Cerebellar cortex (tissue), 1 donor: ENCODE results near the gene ESR2.
"Not testable (repeated sequence)": the region's sequence is repeated elsewhere in the genome, so short reads cannot be mapped to it uniquely, and the experiment has no call there.

Experiments
- DNase-seq: peaks from one replicate; pipeline ENCODE4 v3.0.0-alpha.2; 2015; ENCODE audit warnings: low spot score

The ESR2 gene

DNA sequence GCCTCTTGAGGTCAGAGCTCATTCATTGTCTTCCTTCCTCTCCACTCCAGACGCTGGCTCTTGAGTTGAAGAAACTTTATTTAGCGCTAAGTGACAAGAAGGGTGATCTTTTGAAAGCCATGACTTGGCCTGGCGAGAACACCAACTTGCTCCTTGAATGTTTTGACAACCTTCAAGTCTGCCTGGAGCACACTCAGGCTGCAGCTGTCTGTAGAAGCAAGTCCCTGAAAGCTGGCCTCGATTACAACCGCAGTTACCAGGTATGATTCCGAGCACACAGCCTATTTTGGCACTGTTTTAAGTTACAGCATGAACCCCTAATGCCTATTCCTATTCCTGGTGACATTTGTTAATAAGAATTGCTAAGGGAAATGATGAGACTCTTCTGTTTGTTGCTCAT is 167.6 kb downstream of the ESR2 start:
- no peak for DNase-seq

DNA sequence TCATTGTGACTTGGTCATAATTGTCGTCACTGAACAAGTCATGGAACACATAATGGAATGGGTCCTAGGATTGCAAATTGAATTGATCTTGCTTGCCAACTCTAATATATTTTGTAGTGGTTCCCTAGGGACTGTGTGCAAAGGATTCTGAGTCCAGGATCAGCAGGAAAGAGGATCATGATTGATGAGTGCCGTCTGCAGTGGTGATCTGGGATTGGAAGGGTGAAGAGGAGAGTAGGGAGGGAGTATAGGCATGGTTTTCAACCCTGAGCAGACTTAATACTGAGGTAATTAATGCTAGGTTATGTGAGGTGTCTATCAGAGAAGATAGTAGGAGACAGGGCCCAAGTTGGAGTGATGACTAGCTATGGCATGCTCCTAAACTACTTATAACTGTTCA is 168.9 kb downstream of the ESR2 start:
- DNase-seq = no peak

DNA sequence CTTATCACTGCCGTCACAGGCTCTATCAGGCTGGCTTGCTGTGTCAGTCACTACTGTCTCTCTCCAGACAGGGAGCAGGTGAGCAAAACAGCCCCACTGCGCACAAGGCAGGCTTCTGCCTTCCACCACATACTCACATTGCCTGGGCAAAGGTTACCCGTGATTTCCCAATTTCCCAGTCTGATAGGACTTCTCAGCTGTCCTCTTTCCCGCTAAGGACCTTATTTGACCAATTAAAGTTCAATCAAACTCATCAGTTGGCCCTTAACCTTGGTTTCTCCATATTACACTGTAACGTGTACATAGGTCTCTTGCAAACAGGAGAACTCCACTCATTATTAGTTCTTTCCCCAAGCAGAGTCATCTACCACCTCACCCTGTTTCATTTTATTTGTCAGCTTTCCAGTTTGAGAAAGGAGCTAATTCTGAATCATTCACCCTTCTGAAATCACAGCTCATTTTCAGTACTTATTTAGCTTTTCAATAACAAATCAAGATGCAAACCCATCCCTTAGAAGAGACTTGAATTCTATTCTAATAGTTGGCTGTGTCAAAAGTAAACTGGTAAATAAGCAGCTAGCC is 170.8 kb downstream of the ESR2 start:
- DNase-seq = no peak

DNA sequence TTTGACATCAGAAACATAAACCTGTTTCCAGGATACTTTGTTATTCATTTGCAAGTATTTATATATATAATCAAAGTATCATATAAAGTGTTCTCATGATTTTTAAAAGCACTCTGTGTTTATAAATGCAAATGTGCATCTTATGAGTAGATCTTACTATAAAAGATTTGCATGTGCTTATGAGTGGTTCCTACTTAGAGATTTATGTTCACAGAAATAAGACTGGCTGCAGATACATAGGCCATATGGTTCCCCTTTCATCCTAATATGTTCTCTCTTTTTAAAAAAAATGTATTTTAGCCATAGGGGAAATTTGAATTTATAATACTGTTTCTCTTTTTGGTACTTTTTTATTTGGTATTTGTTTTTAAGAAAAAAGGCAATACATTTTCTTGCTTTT is 174.2 kb downstream of the ESR2 start:
- no peak for DNase-seq

DNA sequence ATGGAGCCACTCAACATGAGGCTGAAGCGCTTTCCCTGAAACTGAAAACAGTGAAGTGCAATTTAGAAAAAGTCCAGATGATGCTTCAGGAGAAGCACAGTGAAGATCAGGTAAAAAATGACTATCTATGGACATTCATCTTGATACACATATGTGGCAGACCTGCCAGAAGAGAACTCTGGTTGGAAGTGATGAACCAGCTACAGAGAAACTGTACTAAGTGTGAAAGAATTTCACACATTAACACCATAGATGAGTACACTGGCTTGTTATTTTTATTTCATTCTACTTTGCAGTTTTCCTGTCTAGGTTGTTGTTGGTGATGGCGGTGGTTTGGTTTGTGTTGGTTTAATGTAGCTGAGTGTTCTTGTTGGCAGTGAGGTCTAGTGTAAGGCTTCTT is 174.7 kb downstream of the ESR2 start:
- DNase-seq = no peak

DNA sequence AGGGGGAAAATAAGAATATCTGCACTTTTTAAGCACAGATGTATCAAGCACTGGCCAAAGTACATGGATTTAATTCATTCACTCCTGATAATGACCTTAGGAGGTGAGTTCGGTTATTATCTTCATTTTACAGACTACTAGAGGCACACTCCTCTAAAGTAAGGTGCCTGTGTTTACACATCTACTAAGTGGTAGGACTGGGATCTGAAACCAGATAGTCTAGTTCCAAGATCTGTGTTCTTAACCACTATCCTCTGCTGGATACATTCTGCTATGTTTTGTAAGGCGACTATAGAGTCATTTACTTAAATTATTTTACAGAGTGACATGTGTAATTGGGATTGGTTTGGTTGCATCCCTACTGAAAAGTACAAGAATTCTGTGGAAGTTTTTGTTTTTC is 175.3 kb downstream of the ESR2 start:
- DNase-seq = no peak

DNA sequence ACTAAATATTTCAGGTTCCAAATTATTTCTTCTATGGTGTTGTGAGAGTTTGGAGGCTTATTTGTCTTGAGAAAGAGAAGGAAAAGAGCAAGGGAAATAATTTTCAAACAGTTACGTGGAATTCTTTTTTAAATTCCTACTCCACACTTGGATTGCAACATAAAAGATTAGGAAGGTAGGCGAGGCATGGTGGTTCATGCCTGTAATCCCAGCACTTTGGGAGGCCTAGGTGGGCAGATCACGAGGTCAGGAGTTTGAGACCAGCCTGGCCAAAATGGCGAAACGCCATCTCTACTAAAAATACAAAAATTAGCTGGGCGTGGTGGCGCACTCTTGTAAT is 175.8 kb downstream of the ESR2 start:
- DNase-seq = not testable (repeated sequence)

DNA sequence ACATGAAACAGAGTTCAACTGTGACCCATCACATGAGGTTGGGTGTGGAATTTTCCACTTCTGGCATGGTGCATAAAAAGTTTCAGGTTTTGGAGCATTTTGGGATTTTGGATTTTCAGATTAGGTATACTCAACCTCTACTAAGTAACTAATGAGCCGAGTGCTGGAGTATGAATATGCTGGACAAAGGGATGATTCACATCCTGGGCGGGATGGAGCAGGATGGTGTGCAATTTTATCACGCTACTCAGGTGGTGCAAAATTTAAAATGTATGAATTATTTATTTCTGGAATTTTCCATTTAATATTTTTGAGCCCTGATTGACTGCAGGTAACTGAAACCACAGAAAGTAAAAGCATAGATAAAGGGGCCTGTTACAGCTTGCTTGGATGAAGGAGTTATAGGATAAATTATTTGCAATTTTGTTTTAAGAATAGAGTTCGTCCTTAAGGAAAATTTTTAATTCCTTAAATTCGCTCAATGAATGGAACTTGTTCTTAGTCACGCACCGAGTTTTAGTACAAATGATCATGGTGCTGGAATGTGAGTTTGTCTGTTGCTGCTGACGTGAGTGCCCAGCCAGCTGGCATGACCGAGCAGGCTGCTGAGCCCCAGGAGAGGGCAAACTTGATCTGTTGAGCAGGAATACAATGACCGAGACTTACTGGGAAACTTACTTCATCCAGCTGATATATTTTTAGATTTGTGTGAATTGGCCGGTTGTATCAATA is 176.3 kb downstream of the ESR2 start:
- no peak for DNase-seq

DNA sequence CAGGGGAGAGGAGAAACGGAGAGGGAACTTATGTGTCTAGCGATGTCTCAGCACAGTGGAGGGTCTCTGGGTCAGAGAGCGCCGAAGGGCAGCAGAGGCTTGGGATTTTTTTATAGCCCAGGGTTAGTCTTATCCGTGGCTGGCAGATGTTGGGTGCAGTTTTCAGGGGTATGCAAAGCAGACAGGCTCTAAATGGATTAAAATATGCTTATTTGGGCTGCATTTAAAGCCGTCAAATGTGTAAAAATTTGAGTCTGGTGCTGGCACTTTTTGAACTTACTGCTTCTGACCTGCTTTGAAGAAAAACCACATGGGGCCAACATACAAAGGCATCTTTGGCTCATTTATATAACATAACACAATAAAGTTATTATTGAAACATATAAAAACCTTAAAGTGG is 178.8 kb downstream of the ESR2 start:
- DNase-seq = no peak

DNA sequence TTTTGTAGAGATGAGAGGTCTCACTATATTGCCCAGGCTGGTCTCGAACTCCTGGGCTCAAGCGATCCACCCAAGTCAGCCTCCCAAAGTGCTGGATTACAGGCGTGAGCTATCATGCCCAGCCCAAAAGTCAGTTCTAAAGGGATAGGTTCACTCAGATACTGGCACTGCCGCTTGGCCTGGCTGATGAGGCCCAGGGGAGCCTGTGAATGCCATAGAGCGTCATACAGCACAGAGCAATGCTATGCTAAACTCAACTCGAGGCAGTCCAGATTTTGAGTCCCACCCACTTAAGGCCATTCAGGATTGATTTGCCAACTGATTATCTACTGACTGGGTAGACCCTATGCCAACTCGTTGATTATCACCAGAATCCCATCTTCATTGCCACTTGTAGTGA is 179.4 kb downstream of the ESR2 start:
- no peak for DNase-seq

DNA sequence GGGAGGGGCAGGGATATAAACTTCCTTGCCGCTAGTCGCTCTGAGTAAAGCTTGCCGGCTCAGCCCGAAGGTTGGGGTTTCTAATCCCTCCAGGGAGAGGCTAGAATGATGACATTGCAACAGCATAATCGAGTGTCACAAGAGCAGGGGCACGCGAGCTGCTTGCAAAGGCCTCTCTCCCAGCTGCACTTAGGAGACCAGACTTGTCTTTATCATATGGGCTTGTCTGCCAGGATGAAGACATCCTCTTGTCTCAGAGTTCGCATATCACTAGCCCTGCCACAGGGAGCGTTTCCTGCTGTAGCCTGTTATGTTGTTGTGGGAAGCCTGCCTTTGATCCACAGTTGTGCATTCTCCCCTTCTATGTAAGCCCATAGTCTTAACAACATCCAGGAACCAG is 180.0 kb downstream of the ESR2 start:
- no peak for DNase-seq

DNA sequence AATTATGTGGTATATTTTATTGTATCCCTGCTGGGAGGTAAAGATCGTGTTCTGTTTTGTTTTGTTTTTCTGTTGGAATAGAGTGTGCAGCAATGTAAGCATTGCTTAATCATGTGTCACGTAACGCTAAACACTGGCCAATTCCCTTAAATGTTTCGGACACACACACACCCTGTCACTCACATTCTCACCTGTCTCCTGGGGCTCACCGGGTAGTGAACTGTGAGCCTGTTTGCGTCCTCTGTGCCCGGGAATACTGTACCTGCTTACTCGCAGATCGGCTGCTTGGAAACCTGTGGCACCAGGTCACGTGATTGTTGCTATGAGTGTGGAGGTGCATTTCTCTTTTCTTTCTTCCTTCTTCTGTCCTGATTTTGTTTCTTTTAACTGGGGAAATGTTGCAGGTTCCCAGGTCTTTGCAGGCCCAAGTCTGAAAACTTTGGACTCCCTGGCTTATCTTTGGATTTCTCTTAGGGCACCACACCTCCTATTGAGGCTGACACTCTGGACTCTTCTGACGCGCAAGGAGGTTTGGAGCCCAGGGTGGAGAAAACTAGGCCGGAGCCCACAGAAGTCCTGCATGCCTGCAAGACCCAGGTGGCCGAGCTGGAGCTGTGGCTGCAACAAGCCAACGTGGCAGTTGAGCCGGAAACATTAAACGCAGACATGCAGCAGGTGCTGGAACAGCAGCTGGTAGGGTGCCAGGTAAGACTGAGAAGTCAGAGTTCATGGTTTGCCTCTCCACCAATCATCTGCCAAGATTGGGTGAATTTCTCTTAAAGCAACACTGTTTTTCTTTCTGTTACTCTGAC is 181.1 kb downstream of the ESR2 start:
- no peak for DNase-seq

DNA sequence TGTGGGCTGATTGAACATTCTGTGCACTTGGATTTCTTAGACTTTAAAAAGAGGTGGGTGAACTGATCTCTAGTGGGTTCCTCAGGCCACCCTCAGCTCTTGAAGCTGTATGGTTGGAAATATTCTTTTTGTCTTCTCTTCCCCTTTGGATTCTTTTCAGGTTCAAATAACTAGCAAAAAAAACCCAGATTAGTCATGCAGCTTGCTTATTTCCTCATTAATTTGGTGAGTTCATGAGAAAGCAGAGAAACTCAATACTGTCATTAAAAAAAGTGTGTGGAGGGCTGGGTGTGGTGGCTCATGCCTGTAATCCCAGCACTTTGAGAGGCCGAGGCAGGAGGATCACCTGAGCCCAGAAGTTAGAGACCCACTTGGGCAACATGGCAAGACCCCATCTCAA is 183.4 kb downstream of the ESR2 start:
- DNase-seq = no peak

DNA sequence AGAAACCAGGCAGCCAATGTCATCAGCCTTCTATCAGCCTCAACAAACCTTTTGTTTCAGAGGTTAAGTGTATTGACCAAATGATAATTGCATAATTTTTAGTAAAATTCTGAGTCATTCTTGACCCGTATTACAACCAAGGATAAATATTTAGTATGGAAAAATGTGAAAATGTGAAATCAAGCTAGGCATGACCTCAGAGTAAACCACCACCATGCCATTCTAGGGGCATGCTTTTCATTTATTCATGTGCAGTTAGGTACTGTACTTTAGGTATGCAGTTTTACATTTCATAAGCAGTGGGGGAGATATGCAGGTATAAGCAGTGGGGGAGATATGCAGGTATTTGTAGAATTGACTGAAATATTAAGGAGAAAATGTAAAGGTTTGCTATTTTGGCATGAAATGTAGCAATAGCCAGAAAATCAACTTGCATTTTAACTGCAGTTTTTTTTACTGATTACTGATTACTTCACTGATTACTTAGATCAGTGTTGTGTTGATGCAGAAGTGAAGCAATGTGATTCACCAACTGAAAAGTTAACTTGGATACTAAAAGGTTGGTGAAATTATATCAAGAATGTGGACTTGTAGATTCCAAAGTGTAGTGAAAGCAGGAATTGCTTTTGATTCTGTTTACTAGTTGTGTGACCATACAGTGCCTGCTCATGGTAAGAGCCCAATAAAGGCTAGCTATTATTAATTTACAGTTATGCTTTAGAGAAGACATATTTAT is 184.2 kb downstream of the ESR2 start:
- DNase-seq = no peak

DNA sequence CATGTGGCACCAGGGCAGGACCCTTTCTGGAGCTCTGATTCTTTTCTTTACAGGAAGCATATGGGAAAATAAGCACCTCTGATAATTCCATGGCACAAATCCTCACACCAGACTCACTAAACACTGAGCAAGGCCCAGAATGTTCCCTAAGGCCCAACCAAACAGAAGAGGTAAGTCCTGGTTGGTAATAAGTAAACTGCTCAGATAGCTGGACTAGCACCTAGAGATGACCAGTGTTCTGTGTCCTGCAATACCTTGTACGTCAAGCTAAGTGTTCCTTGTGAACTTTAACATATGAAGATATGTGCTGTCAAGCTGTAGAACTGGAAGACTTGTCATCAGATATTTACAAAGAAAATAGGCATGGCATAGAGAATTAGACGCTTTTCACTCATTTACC is 186.7 kb downstream of the ESR2 start:
- DNase-seq = no peak

DNA sequence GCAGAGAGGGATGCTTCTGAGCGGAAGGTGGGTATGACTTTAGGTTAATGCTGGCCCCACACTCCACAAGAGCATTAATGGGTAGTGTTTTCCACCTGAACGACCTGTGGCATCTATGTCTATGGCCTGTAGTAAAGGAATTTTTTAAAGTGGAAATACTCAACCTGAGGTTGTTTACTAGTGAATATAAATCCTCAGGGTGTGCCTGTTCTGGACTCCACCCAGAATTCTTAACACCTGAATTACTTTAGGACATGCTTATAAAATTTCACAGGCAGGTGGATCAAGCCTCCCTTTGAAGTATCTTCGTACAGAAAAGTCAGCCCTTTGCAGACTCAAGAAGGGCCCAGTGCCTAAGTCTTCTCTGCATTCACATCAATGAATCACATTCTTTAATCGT is 196.1 kb downstream of the ESR2 start:
- DNase-seq = no peak

DNA sequence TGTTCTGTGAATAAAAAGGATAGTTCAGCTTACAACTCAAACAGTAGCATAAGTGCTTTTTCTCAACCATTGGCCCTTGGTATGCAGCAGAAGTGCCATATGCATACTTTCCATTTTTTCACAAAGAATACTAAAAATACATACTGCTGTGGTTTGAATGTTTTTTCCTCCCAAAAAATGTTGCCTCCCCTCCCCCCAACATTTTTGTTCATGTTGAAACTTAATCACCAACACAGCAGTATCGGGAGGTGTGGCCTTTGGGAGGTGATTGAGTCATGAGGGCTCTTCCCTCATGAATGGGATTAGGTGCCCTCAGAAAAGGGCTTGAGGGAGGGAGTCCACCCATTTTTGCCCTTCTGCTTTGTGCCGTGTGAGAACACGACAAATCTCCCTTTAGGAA is 198.6 kb downstream of the ESR2 start:
- no peak for DNase-seq

DNA sequence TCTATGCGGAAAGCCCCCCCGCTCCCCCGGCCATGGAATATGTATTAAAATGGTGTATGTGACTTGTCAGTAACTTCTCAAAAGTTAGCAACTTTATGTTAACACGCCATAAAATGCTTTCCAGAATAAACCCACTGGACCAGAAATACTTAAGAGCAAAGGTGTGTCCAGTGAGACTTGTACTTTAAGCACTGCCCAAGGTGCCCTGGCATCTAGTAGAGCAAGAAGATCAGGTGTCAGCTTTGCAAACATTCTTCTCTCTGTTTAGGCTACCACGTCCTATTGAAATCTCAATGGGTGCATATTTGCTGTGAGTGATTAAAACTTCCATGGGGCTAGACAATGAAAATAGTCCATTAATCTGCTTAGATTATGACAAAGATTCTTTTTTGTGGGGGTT is 201.2 kb downstream of the ESR2 start:
- DNase-seq = no peak

DNA sequence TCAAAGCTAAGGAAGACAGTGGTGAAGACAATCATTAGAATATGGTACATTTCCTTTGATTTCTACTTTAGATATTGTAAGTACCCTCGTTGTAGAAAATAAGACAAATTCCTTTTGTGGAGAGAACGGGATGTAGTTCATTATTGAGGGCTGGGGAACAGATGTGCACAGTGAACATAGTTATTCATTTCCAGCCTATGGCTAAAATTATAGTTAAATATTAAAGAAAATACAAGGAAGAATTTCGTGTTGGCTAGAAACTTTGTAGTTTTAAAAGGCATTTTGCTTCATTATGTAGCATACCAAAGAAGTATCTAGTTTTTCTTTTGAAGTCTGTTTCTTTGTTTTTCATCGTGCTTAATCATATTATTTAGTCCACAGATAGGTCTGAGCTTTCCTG is 201.8 kb downstream of the ESR2 start:
- DNase-seq = no peak

DNA sequence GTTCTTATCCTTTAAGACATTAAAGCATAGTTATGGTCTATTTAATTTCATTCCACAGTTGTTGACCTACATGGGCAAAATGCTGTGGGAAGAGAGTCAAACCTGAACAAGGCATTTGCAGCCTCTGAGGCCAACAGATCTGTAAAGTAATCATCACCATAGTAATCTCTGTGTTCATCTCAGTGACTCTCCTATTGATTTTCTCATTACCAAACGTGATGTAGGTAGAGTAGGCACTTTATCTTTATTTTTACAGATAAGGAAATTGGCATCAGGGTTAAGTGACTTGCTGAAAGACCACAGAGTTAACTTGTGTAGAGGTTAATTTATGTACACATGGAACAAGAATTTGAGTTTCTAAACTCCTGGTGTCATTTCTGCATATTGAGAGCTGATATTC is 203.0 kb downstream of the ESR2 start:
- DNase-seq = no peak

DNA sequence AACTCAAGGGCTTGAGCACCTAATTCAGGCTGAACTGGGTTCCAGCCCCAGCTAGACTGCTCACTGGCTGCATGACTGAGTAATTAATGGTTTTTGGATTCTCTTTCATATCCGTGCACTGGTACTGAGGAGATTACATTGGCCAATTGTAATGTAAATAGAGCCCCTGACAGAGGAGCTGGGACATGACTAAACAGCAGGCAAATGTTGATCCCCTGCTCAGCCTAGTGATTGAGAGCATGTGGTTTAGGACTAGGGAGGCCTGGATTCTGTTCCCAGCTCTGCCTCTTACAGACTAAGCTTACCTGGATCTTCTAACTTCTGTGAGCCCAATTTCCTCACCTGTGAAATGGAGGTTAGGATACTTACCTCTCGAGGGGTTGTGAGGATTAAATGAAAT is 204.3 kb downstream of the ESR2 start:
- DNase-seq = no peak

DNA sequence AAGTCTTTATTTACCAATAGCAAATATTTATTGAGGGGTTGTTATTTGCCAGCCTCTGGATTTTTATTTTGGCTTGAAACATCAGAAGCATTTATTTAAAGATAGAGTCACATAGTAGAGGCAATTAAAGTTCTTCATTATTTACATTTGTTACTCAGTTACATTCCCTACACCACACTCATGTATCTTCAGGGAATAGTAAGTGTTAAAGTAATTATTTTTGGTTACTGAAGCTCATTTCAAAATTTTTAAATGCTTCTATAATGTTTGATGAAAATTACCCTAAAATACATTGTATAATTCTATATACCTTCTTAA is 205.6 kb downstream of the ESR2 start:
- no peak for DNase-seq

DNA sequence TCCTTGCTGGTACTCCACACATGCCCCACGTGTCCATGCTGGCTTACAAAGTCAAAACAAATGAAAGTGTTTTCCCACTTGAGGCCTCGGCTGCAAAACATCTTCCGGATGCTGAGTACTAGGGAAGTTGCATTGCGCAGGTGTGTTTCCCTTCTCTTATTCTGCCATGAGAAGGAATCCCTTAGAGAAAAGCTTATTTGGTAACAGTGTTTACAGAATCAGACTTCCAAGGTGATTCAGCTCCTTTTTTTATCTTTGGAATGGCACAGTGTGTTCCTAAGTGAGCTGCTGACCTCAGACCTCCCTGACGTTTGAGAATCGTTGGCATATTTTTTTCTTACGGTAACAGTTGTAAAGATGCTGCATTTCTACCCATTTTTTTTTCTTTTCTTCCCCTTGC is 211.3 kb downstream of the ESR2 start:
- DNase-seq = no peak
